Chondrocyte (in vitro differentiated cells): ENCODE results near the gene RND2. TPM values are rescaled to one million over a fixed set of nuclear protein-coding genes. Genes with fewer than 3 reads are reported as not detected.

Experiments
- DNase-seq: peaks from one replicate; pipeline ENCODE4 v3.0.0; 2021; ENCODE audit warnings: mixed read lengths, low spot score
- H3K27ac Mint-ChIP-seq: one replicate; pipeline ENCODE4 v1.8.0; 2021; ENCODE audit warnings: mild to moderate bottlenecking, moderate library complexity, mixed read lengths; ENCODE audit not compliant: unreplicated experiment
- H3K27me3 Mint-ChIP-seq: 2 replicates; pipeline ENCODE4 v1.8.0; 2021; ENCODE audit warnings: low read depth, mixed read lengths
- H3K36me3 Mint-ChIP-seq: 2 replicates; pipeline ENCODE4 v1.8.0; 2021; ENCODE audit warnings: low read depth, mixed read lengths
- H3K4me1 Mint-ChIP-seq: 2 replicates; pipeline ENCODE4 v1.8.0; 2021; ENCODE audit warnings: low read depth, mild to moderate bottlenecking, mixed read lengths
- H3K4me3 Mint-ChIP-seq: one replicate; pipeline ENCODE4 v1.8.0; 2021; ENCODE audit warnings: mild to moderate bottlenecking, moderate library complexity, mixed read lengths; ENCODE audit not compliant: unreplicated experiment
- H3K9me3 Mint-ChIP-seq: 2 replicates; pipeline ENCODE4 v1.8.0; 2021; ENCODE audit warnings: low read depth, mixed read lengths
- CTCF ChIP-seq: fragments of 200-600 bp; sonication (generic); IDR thresholded peaks from 2 replicates; pipeline ENCODE4 v1.5.0; 2021; ENCODE audit warnings: antibody characterized with exemption, mild to moderate bottlenecking, moderate library complexity
- total RNA-seq: library from RNA; stranded (reverse); gene quantifications from 3 replicates; pipeline ENCODE4 v1.2.1, GENCODE V29; 2021

Gene RND2
- total RNA-seq, 1 donor from 2014 or later: 1.1 TPM

- H3K27me3 Mint-ChIP-seq: no peaks in the 10 kb centered on the region
- no peak for DNase-seq
- no peaks in the 10 kb centered on the region for H3K9me3 Mint-ChIP-seq
- H3K4me1 Mint-ChIP-seq: peaks cover 36% of the 10 kb centered on the region
- TF ChIP-seq CTCF: no peak
- peaks cover 13% of the 10 kb centered on the region for H3K36me3 Mint-ChIP-seq
- H3K4me3 Mint-ChIP-seq: peak overlapping the region; percentile 93
- peak overlapping the region; percentile 98 for H3K27ac Mint-ChIP-seq
These were observed 4.0 kb upstream of the RND2 start for GRCh38 chr17:43020789-43021740.

GRCh38 chr17:43021741-43022512 lies 3.1 kb upstream of the RND2 start, which contains the start of gene VAT1:
TSS of gene VAT1 (minus strand) at chr17:43022385. CDS start at chr17:43022322, 63 bp downstream.
- peaks cover 12% of the 10 kb centered on the region for H3K36me3 Mint-ChIP-seq
- H3K27me3 Mint-ChIP-seq: no peaks in the 10 kb centered on the region
- no peaks in the 10 kb centered on the region for H3K9me3 Mint-ChIP-seq
- peaks cover 36% of the 10 kb centered on the region for H3K4me1 Mint-ChIP-seq
- peak within 1 kb of the TSS; percentile 98 for H3K27ac Mint-ChIP-seq
- no peak for DNase-seq
- peak; percentile 25 for TF ChIP-seq CTCF
- peak within 1 kb of the TSS; percentile 93 for H3K4me3 Mint-ChIP-seq

- H3K4me3 Mint-ChIP-seq: peak overlapping the region; percentile 67
- TF ChIP-seq CTCF: no peak
These were observed 243 bp downstream of the RND2 start for GRCh38 chr17:43025290-43025657.

DNA sequence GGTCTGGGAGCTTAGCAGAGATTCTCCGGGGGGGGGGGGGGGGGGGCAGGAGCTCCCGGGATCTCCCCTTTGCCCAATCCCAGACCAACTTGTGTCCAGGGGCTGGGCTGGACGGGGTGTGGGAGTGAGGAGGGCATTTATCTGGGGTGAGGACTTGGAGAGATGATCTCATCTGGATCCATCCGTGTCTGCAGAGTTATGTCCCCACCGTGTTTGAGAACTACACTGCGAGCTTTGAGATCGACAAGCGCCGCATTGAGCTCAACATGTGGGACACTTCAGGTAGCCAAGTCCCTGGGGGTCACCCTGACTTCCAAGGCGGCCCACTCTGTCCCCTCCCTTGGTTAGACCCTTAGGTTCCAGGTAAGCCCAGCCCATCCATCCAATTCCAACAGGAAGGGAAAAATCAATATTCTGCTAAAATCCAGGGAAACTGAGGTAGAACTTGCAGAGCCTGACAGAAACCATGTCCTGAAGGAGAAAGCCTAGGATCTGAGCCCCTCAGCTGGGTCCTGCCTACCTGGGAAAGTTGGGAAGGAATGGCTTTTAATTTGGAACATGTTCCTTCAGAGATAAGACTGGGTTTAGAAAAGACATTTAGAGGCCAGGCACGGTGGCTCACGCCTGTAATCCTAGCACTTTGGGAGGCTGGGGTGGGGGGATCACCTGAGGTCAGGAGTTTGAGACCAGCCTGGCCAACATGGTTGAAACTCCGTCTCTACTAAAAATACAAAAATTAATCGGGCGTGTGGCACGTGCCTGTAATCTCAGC lies 921 bp downstream of the RND2 start:
- DNase-seq: no peak
- no peak for TF ChIP-seq CTCF
- Mint-ChIP-seq H3K27me3 (no peaks in the 10 kb centered on the region), H3K9me3 (no peaks in the 10 kb centered on the region), H3K27ac (no peak overlapping the region), H3K4me1 (peaks cover 11% of the 10 kb centered on the region), H3K4me3 (peak overlapping the region; percentile 67), H3K36me3 (peaks cover 1% of the 10 kb centered on the region)

More at GRCh38 chr17:43025290-43025657, 243 bp downstream of the RND2 start:
- Mint-ChIP-seq H3K9me3 (no peaks in the 10 kb centered on the region), H3K27me3 (no peaks in the 10 kb centered on the region), H3K4me1 (peaks cover 16% of the 10 kb centered on the region), H3K36me3 (peaks cover 2% of the 10 kb centered on the region), H3K27ac (no peak overlapping the region)
- DNase-seq: no peak

- H3K9me3 Mint-ChIP-seq: no peaks in the 10 kb centered on the region
- H3K4me1 Mint-ChIP-seq: peaks cover 8% of the 10 kb centered on the region
- H3K27ac Mint-ChIP-seq: no peak overlapping the region
- H3K4me3 Mint-ChIP-seq: no peak overlapping the region
- no peaks in the 10 kb centered on the region for H3K27me3 Mint-ChIP-seq
- no peak for TF ChIP-seq CTCF
- DNase-seq: no peak
- no peaks in the 10 kb centered on the region for H3K36me3 Mint-ChIP-seq
These were observed 1.6 kb downstream of the RND2 start for GRCh38 chr17:43026595-43026994.
